IMR-90 (cell line): ENCODE data around the gene CLDN19.

Source experiments
- CEBPB ChIP-seq: IDR thresholded peaks from 2 replicates; pipeline ENCODE4 v1.6.1; 2012; ENCODE audit warnings: low read depth, low read length, improper control_type of control experiment
- POLR2A ChIP-seq: IDR thresholded peaks from 2 replicates; pipeline ENCODE4 v1.6.1; 2012; ENCODE audit warnings: mild to moderate bottlenecking, low read depth, low read length
- RCOR1 ChIP-seq: IDR thresholded peaks from 2 replicates; pipeline ENCODE4 v1.6.1; 2012; ENCODE audit warnings: mild to moderate bottlenecking, low read length, improper control_type of control experiment; ENCODE audit not compliant: insufficient replicate concordance
- RFX5 ChIP-seq: IDR thresholded peaks from 2 replicates; pipeline ENCODE4 v1.8.0; 2012; ENCODE audit warnings: low read depth, mild to moderate bottlenecking, low read length, moderate library complexity
- TF ChIP-seq, protein P1 (sequence below): conservative IDR thresholded peaks from 2 replicates; pipeline ENCODE4 v1.5.1; 2012; ENCODE audit warnings: mild to moderate bottlenecking, low read depth, low read length, improper control_type of control experiment
- TF ChIP-seq, protein P2 (sequence below): fragments of 150-350 bp; IDR thresholded peaks from 2 replicates; pipeline ENCODE4 v1.6.1; 2016; ENCODE audit warnings: low read depth, mild to moderate bottlenecking, low read length, moderate library complexity, borderline replicate concordance

DNA sequence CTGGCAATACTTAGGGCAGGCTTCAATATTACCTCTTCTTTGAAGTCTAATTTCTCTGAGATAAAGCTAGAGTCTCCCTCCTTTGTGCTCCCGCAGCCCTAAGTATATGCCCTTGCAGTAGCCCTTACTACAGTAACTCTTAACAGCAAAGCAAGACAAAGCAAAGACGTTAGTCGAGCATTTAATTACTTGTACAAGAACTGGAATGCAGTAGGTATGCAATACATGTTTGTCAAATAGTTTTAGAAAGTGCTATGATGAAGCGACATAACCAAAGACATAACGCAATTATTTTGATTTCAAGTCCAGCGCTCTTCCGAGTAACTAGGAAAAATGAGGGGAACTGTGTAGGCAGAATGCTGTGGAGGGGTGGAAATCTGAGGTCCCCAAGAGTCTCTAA is 25.2 kb upstream of the CLDN19 start:
- TF ChIP-seq POLR2A (no peak), RFX5 (no peak), RCOR1 (no peak), CEBPB (no peak)
- TF ChIP-seq, protein P1, sequence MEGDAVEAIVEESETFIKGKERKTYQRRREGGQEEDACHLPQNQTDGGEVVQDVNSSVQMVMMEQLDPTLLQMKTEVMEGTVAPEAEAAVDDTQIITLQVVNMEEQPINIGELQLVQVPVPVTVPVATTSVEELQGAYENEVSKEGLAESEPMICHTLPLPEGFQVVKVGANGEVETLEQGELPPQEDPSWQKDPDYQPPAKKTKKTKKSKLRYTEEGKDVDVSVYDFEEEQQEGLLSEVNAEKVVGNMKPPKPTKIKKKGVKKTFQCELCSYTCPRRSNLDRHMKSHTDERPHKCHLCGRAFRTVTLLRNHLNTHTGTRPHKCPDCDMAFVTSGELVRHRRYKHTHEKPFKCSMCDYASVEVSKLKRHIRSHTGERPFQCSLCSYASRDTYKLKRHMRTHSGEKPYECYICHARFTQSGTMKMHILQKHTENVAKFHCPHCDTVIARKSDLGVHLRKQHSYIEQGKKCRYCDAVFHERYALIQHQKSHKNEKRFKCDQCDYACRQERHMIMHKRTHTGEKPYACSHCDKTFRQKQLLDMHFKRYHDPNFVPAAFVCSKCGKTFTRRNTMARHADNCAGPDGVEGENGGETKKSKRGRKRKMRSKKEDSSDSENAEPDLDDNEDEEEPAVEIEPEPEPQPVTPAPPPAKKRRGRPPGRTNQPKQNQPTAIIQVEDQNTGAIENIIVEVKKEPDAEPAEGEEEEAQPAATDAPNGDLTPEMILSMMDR = no peak
- TF ChIP-seq, protein P2, sequence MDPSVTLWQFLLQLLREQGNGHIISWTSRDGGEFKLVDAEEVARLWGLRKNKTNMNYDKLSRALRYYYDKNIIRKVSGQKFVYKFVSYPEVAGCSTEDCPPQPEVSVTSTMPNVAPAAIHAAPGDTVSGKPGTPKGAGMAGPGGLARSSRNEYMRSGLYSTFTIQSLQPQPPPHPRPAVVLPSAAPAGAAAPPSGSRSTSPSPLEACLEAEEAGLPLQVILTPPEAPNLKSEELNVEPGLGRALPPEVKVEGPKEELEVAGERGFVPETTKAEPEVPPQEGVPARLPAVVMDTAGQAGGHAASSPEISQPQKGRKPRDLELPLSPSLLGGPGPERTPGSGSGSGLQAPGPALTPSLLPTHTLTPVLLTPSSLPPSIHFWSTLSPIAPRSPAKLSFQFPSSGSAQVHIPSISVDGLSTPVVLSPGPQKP = no peak
